Activated CD4-positive, alpha-beta T cell treated with anti-CD3 and anti-CD28 coated beads, Interleukin-2, amount 50 U/mL, for 4 hours (primary cell): Measurements from ENCODE around the gene ROR1.
"Not testable (repeated sequence)": the region's sequence is repeated elsewhere in the genome, so short reads cannot be mapped to it uniquely, and the experiment has no call there.

Experiments
- DNase-seq, 2 experiments: peaks; one replicate each; pipeline ENCODE4 v3.0.0-alpha.2; 2020

The ROR1 gene

GRCh38 chr1:63759778-63760177 is 14.0 kb upstream of the ROR1 start:
- no peak for DNase-seq

GRCh38 chr1:63770381-63770780 is 3.4 kb upstream of the ROR1 start:
- DNase-seq, result no peak

GRCh38 chr1:63772201-63772600 is 1.6 kb upstream of the ROR1 start:
- no peak for DNase-seq

GRCh38 chr1:63772876-63773275 is 941 bp upstream of the ROR1 start:
- no peak for DNase-seq

- DNase-seq, result no peak
Observed at GRCh38 chr1:63773496-63773814, 362 bp upstream of the ROR1 start.

- no peak for DNase-seq
Observed at GRCh38 chr1:63774617-63775417, 1.0 kb downstream of the ROR1 start.

- DNase-seq, result no peak
Observed at GRCh38 chr1:63775418-63776127, 1.8 kb downstream of the ROR1 start.

- no peak for DNase-seq
Observed at GRCh38 chr1:63777286-63777685, 3.5 kb downstream of the ROR1 start.

GRCh38 chr1:63777965-63778880 is 4.4 kb downstream of the ROR1 start:
- no peak for DNase-seq

- no peak for DNase-seq
Observed at GRCh38 chr1:63779338-63780211, 5.8 kb downstream of the ROR1 start.

GRCh38 chr1:63780565-63780964 is 6.7 kb downstream of the ROR1 start:
- no peak for DNase-seq

GRCh38 chr1:63782982-63783381 is 9.2 kb downstream of the ROR1 start:
- no peak for DNase-seq

- no peak for DNase-seq
Observed at GRCh38 chr1:63784083-63784482, 10.3 kb downstream of the ROR1 start.

- no peak for DNase-seq
Observed at GRCh38 chr1:63784489-63785390, 10.9 kb downstream of the ROR1 start.

- not testable (repeated sequence) for DNase-seq
Observed at GRCh38 chr1:63787270-63787669, 13.5 kb downstream of the ROR1 start.

GRCh38 chr1:63787875-63788274 is 14.1 kb downstream of the ROR1 start:
- DNase-seq, result no peak

GRCh38 chr1:63789856-63790605 is 16.2 kb downstream of the ROR1 start:
- DNase-seq, result no peak

GRCh38 chr1:63790989-63791388 is 17.2 kb downstream of the ROR1 start:
- DNase-seq, result no peak

- no peak for DNase-seq
Observed at GRCh38 chr1:63792152-63792551, 18.3 kb downstream of the ROR1 start.

GRCh38 chr1:63793741-63794240 is 20.0 kb downstream of the ROR1 start:
- DNase-seq, result no peak
